MM.1S (cell line): ENCODE data around the gene IGFBP2.

ENCODE experiments used
- DNase-seq: peaks from one replicate; pipeline ENCODE4 v3.0.0-alpha.2; 2015
- H2AFZ ChIP-seq: fragments of 300-600 bp; sonication (generic); 2 replicates; pipeline ENCODE4 v1.6.0; 2016; ENCODE audit warnings: antibody characterized with exemption, low read length
- H3F3A ChIP-seq: fragments of 300-600 bp; sonication (generic); 2 replicates; pipeline ENCODE4 v1.6.1; 2016; ENCODE audit warnings: mild to moderate bottlenecking, antibody characterized with exemption, low read length, moderate library complexity, mixed read lengths; ENCODE audit not compliant: insufficient read depth
- H3K27ac ChIP-seq: fragments of 300-600 bp; sonication (generic); 2 replicates; pipeline ENCODE4 v1.5.1; 2016; ENCODE audit warnings: mild to moderate bottlenecking, low read length
- H3K27me3 ChIP-seq: fragments of 300-600 bp; sonication (generic); replicated peaks from 2 replicates; pipeline ENCODE4 v1.6.0; 2016; ENCODE audit warnings: low read length; ENCODE audit not compliant: insufficient read depth
- H3K36me3 ChIP-seq: fragments of 300-600 bp; sonication (generic); replicated peaks from 2 replicates; pipeline ENCODE4 v1.6.1; 2016; ENCODE audit warnings: mild to moderate bottlenecking, low read length, mixed read lengths; ENCODE audit not compliant: insufficient read depth
- H3K4me1 ChIP-seq: fragments of 300-600 bp; sonication (generic); 2 replicates; pipeline ENCODE4 v1.6.1; 2016; ENCODE audit warnings: low read length, mixed read lengths
- H3K4me2 ChIP-seq: fragments of 300-600 bp; sonication (generic); 2 replicates; pipeline ENCODE4 v1.6.0; 2016; ENCODE audit warnings: low read depth, low read length
- H3K4me3 ChIP-seq: fragments of 300-600 bp; sonication (generic); 2 replicates; pipeline ENCODE4 v1.5.1; 2016; ENCODE audit warnings: low read length, mixed read lengths
- H3K79me2 ChIP-seq: fragments of 300-600 bp; sonication (generic); 2 replicates; pipeline ENCODE4 v1.6.1; 2016; ENCODE audit warnings: mixed run types, low read length, mixed read lengths
- H3K9ac ChIP-seq: fragments of 300-600 bp; sonication (generic); 2 replicates; pipeline ENCODE4 v1.6.1; 2016; ENCODE audit warnings: low read length, mixed read lengths
- H3K9me2 ChIP-seq: fragments of 300-600 bp; sonication (generic); replicated peaks from 2 replicates; pipeline ENCODE4 v1.6.1; 2016; ENCODE audit warnings: mild to moderate bottlenecking, low read length, mixed read lengths; ENCODE audit not compliant: insufficient read depth
- H3K9me3 ChIP-seq: fragments of 300-600 bp; sonication (generic); replicated peaks from 2 replicates; pipeline ENCODE4 v1.6.1; 2016; ENCODE audit warnings: mild to moderate bottlenecking, low read length, mixed read lengths; ENCODE audit not compliant: insufficient read depth
- H4K20me1 ChIP-seq: fragments of 300-600 bp; sonication (generic); 2 replicates; pipeline ENCODE4 v1.6.1; 2016; ENCODE audit warnings: mild to moderate bottlenecking, low read length, moderate library complexity, mixed read lengths; ENCODE audit not compliant: insufficient read depth
- CTCF ChIP-seq: fragments of 300-600 bp; sonication (generic); IDR thresholded peaks from 2 replicates; pipeline ENCODE4 v1.5.1; 2016; ENCODE audit warnings: antibody characterized with exemption, low read length, mixed read lengths
- EZH2 ChIP-seq: fragments of 300-600 bp; sonication (generic); optimal IDR thresholded peaks from 2 replicates; pipeline ENCODE3; 2017; ENCODE audit warnings: low read depth, mild to moderate bottlenecking, antibody characterized with exemption, low read length, mixed read lengths
- EZH2phosphoT487 ChIP-seq: fragments of 300-600 bp; sonication (generic); IDR thresholded peaks from 2 replicates; pipeline ENCODE4 v1.6.1; 2018; ENCODE audit warnings: antibody characterized with exemption, low read length

IGFBP2 gene

GRCh38 chr2:216615298-216616082, 17.7 kb upstream of the IGFBP2 start:
- no peak overlapping the region for H3K4me3 ChIP-seq
- H3F3A ChIP-seq: no peaks in the 10 kb centered on the region
- H4K20me1 ChIP-seq: no peaks in the 10 kb centered on the region
- TF ChIP-seq CTCF: no peak
- no peak for TF ChIP-seq EZH2phosphoT487
- TF ChIP-seq EZH2: no peak
- no peaks in the 10 kb centered on the region for H3K36me3 ChIP-seq
- DNase-seq: no peak
- H3K27me3 ChIP-seq: no peaks in the 10 kb centered on the region
- H2AFZ ChIP-seq: no peak overlapping the region
- no peak overlapping the region for H3K9ac ChIP-seq
- H3K9me2 ChIP-seq: no peaks in the 10 kb centered on the region
- no peak overlapping the region for H3K27ac ChIP-seq
- no peaks in the 10 kb centered on the region for H3K4me1 ChIP-seq
- no peak overlapping the region for H3K4me2 ChIP-seq
- no peaks in the 10 kb centered on the region for H3K79me2 ChIP-seq
- H3K9me3 ChIP-seq: no peaks in the 10 kb centered on the region

DNA sequence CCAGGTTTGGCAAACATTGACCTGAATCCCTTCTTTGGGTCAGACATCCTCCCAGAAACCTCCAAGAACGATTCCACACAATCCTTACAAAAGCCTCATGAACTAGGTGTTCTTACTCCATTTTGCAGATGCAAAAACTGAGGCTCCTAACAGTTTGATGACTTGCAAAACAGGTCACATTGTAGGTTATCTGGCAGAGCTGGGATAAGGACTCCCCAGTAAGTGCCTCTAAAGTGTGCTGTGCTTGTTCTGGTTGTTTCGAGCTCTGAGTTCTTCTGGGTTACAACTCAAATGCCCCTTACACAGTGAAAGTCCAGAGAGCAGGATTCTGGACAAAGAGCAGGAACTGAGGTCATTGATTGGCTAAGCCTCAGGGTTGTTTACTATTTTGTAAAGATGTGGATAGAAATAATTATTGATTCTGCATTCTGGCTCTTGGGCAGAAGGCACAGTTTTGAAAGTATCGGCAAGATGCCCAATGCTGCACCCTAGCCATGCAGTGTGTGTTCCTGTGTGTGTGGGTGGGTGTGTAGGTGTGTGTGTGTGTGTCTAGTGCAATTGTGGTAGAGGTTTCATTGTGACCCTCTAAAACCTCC, 17.0 kb upstream of the IGFBP2 start:
- Histone ChIP-seq H3K79me2 (no peaks in the 10 kb centered on the region), H3K4me1 (no peaks in the 10 kb centered on the region), H3K4me2 (no peak overlapping the region), H3K27ac (no peak overlapping the region), H3K9me2 (no peaks in the 10 kb centered on the region), H3K9ac (no peak overlapping the region), H4K20me1 (no peaks in the 10 kb centered on the region), H3F3A (no peaks in the 10 kb centered on the region), H3K27me3 (no peaks in the 10 kb centered on the region), H3K36me3 (no peaks in the 10 kb centered on the region), H2AFZ (no peak overlapping the region), H3K9me3 (no peaks in the 10 kb centered on the region), H3K4me3 (no peak overlapping the region)
- no peak for TF ChIP-seq EZH2phosphoT487
- TF ChIP-seq EZH2: no peak
- TF ChIP-seq CTCF: no peak
- no peak for DNase-seq

GRCh38 chr2:216617159-216617815, 15.9 kb upstream of the IGFBP2 start:
- Histone ChIP-seq H3K27ac (no peak overlapping the region), H2AFZ (no peak overlapping the region), H3K4me2 (no peak overlapping the region), H3K4me3 (no peak overlapping the region), H3K9me2 (no peaks in the 10 kb centered on the region), H3K9ac (no peak overlapping the region), H3K4me1 (no peaks in the 10 kb centered on the region), H3K79me2 (no peaks in the 10 kb centered on the region), H4K20me1 (no peaks in the 10 kb centered on the region), H3K27me3 (no peaks in the 10 kb centered on the region), H3K36me3 (no peaks in the 10 kb centered on the region), H3F3A (no peaks in the 10 kb centered on the region), H3K9me3 (no peaks in the 10 kb centered on the region)
- TF ChIP-seq CTCF (no peak), EZH2 (no peak), EZH2phosphoT487 (no peak)
- no peak for DNase-seq
